Karpas-422 (cell line): ENCODE data around the gene MIX23. TPM values are rescaled to one million over a fixed set of nuclear protein-coding genes. Genes with fewer than 3 reads are reported as not detected.

Source experiments
- DNase-seq: peaks from one replicate; pipeline ENCODE4 v3.0.0-alpha.2; 2015
- H2AFZ ChIP-seq: fragments of 200-600 bp; sonication (generic); 2 replicates; pipeline ENCODE4 v1.6.1; 2014; ENCODE audit warnings: antibody characterized with exemption, low read length, mixed read lengths
- H3K27ac ChIP-seq: fragments of 200-600 bp; sonication (generic); 2 replicates; pipeline ENCODE4 v1.5.1; 2014; ENCODE audit warnings: mild to moderate bottlenecking, low read length, moderate library complexity
- H3K27me3 ChIP-seq: fragments of 200-600 bp; sonication (generic); 2 replicates; pipeline ENCODE4 v1.6.1; 2014; ENCODE audit warnings: low read length, mixed read lengths
- H3K36me3 ChIP-seq: fragments of 200-600 bp; sonication (generic); 2 replicates; pipeline ENCODE4 v1.6.1; 2014; ENCODE audit warnings: low read length, mixed read lengths; ENCODE audit not compliant: insufficient read depth
- H3K4me1 ChIP-seq: fragments of 200-600 bp; sonication (generic); 2 replicates; pipeline ENCODE4 v1.6.1; 2014; ENCODE audit warnings: mild to moderate bottlenecking, low read length, mixed read lengths
- H3K4me2 ChIP-seq: fragments of 200-600 bp; sonication (generic); 2 replicates; pipeline ENCODE4 v1.6.1; 2014; ENCODE audit warnings: low read length, low read depth, mild to moderate bottlenecking; ENCODE audit not compliant: poor library complexity, severe bottlenecking
- H3K4me3 ChIP-seq: fragments of 200-600 bp; sonication (generic); 2 replicates; pipeline ENCODE4 v1.5.1; 2014; ENCODE audit warnings: mild to moderate bottlenecking, antibody characterized with exemption, low read length, mixed read lengths
- H3K79me2 ChIP-seq: fragments of 200-600 bp; sonication (generic); 2 replicates; pipeline ENCODE4 v1.6.1; 2014; ENCODE audit warnings: mild to moderate bottlenecking, low read length, mixed read lengths
- H3K9ac ChIP-seq: fragments of 200-600 bp; sonication (generic); 2 replicates; pipeline ENCODE4 v1.6.0; 2014; ENCODE audit warnings: low read length
- H3K9me2 ChIP-seq: fragments of 200-600 bp; sonication (generic), shearing (Covaris generic); replicated peaks from 2 replicates; pipeline ENCODE4 v1.6.0; 2014; ENCODE audit warnings: mild to moderate bottlenecking, low read length, moderate library complexity; ENCODE audit not compliant: insufficient read depth
- H3K9me3 ChIP-seq: fragments of 300-700, 200-600 bp; sonication (generic); 2 replicates; pipeline ENCODE4 v1.6.1; 2014; ENCODE audit warnings: low read length, mixed read lengths
- H4K20me1 ChIP-seq: fragments of 200-600 bp; sonication (generic); 2 replicates; pipeline ENCODE4 v1.6.1; 2014; ENCODE audit warnings: mild to moderate bottlenecking, antibody characterized with exemption, low read length, low read depth; ENCODE audit not compliant: insufficient read depth
- small RNA-seq: library from RNA; depleted of rRNA; stranded (forward); fragments of <200 nt; gene quantifications from one replicate; pipeline ENCODE3, GENCODE V24; 2014
- total RNA-seq: library from RNA; depleted of rRNA; stranded (reverse); fragments of >200 nt; shearing (Covaris generic); gene quantifications from 2 replicates; pipeline ENCODE4 v1.2.3, GENCODE V29; 2014; ENCODE audit warnings: low replicate concordance; rRNA removed

The MIX23 gene
- total RNA-seq, 1 experiment from 2014 or later, result 45.8 TPM

- no peaks in the 10 kb centered on the region for H3K79me2 ChIP-seq
- no peak overlapping the region for H2AFZ ChIP-seq
- no peak overlapping the region for H3K4me3 ChIP-seq
- DNase-seq, result no peak
- H3K27me3 ChIP-seq, result no peaks in the 10 kb centered on the region
- no peaks in the 10 kb centered on the region for H3K9me3 ChIP-seq
- H3K36me3 ChIP-seq, result no peaks in the 10 kb centered on the region
- H3K4me2 ChIP-seq, result no peak overlapping the region
- no peaks in the 10 kb centered on the region for H4K20me1 ChIP-seq
- H3K27ac ChIP-seq, result no peak overlapping the region
- H3K9ac ChIP-seq, result no peak overlapping the region
- no peaks in the 10 kb centered on the region for H3K4me1 ChIP-seq
- no peaks in the 10 kb centered on the region for H3K9me2 ChIP-seq
Observed at GRCh38 chr3:122313281-122313680, 69.8 kb downstream of the MIX23 start.

GRCh38 chr3:122312826-122313225 is 70.2 kb downstream of the MIX23 start:
- no peaks in the 10 kb centered on the region for H3K79me2 ChIP-seq
- no peaks in the 10 kb centered on the region for H3K27me3 ChIP-seq
- no peak for DNase-seq
- no peaks in the 10 kb centered on the region for H3K36me3 ChIP-seq
- no peaks in the 10 kb centered on the region for H4K20me1 ChIP-seq
- no peak overlapping the region for H3K27ac ChIP-seq
- H3K9ac ChIP-seq, result no peak overlapping the region
- no peak overlapping the region for H3K4me2 ChIP-seq
- H3K4me1 ChIP-seq, result no peaks in the 10 kb centered on the region
- H2AFZ ChIP-seq, result no peak overlapping the region
- no peaks in the 10 kb centered on the region for H3K9me3 ChIP-seq
- H3K9me2 ChIP-seq, result no peaks in the 10 kb centered on the region
- no peak overlapping the region for H3K4me3 ChIP-seq

- no peaks in the 10 kb centered on the region for H3K79me2 ChIP-seq
- H3K27ac ChIP-seq, result no peak overlapping the region
- no peaks in the 10 kb centered on the region for H3K9me2 ChIP-seq
- H2AFZ ChIP-seq, result no peak overlapping the region
- no peak overlapping the region for H3K4me3 ChIP-seq
- no peak overlapping the region for H3K4me2 ChIP-seq
- H3K4me1 ChIP-seq, result no peaks in the 10 kb centered on the region
- no peaks in the 10 kb centered on the region for H3K9me3 ChIP-seq
- no peaks in the 10 kb centered on the region for H3K36me3 ChIP-seq
- no peaks in the 10 kb centered on the region for H3K27me3 ChIP-seq
- no peak for DNase-seq
- no peak overlapping the region for H3K9ac ChIP-seq
- H4K20me1 ChIP-seq, result no peaks in the 10 kb centered on the region
Observed at GRCh38 chr3:122310361-122310760, 72.7 kb downstream of the MIX23 start.

Small RNA genes lying within 50 kb of the gene (small RNA-seq; reads per million reads assigned to genes)
- not detected for gene AC083798.1

Other genes with a start within 250 kb of the MIX23 start
- not detected in 2 replicates for gene CASR, start 199.6 kb downstream of the MIX23 start, total RNA-seq
- gene CSTA, start 58.0 kb downstream of the MIX23 start, total RNA-seq, result 3.8 and 10.5 TPM in 2 replicates
- gene FAM162A, start 951 bp upstream of the MIX23 start, total RNA-seq, result 138 and 197 TPM in 2 replicates
- gene WDR5B, start 32.8 kb upstream of the MIX23 start, total RNA-seq, result 5.3 and 7.1 TPM in 2 replicates
- 33.3 and 67.1 TPM in 2 replicates for gene KPNA1, start 131.7 kb upstream of the MIX23 start, total RNA-seq
- gene PARP9, start 181.1 kb upstream of the MIX23 start, total RNA-seq, result 19.8 and 24.4 TPM in 2 replicates
- gene DTX3L, start 181.1 kb upstream of the MIX23 start, total RNA-seq, result 38.7 and 55.8 TPM in 2 replicates
- gene PARP15, start 194.4 kb upstream of the MIX23 start, total RNA-seq, result 27.7 and 54.3 TPM in 2 replicates